Suprapubic skin (tissue), 4 donors: ENCODE data around the gene HMG20A.

Experiments used
- POLR2A ChIP-seq, 2 donors: fragments of 450-650 bp; IDR thresholded peaks; one replicate each; pipeline ENCODE4 v1.6.1; 2017; ENCODE audit warnings: antibody characterized with exemption in 2 of 2, mild to moderate bottlenecking in 2 of 2, moderate library complexity in 2 of 2
- POLR2AphosphoS5 ChIP-seq, 3 donors: sonication (generic); formaldehyde crosslinking; IDR thresholded peaks; one replicate each; pipeline ENCODE4 v1.6.1; 2017; ENCODE audit warnings: antibody characterized with exemption in 3 of 3
- TF ChIP-seq, protein P1 (sequence below), 2 donors: fragments of 200-600 bp in 1 of 2; fragments of 450-650 bp in 1 of 2; sonication (generic) in 1 of 2; IDR thresholded peaks; one replicate each; pipeline ENCODE4 v1.5.1; 2016 to 2019; ENCODE audit warnings: antibody characterized with exemption in 2 of 2, mild to moderate bottlenecking in 1 of 2, moderate library complexity in 1 of 2

GRCh38 chr15:77464129-77464865 lies 43.6 kb downstream of the HMG20A start:
- TF ChIP-seq POLR2A (IDR thresholded peaks at IDR 0.05), result no peak
- no peak for TF ChIP-seq POLR2AphosphoS5 (IDR thresholded peaks at IDR 0.05)
- TF ChIP-seq, protein P1, sequence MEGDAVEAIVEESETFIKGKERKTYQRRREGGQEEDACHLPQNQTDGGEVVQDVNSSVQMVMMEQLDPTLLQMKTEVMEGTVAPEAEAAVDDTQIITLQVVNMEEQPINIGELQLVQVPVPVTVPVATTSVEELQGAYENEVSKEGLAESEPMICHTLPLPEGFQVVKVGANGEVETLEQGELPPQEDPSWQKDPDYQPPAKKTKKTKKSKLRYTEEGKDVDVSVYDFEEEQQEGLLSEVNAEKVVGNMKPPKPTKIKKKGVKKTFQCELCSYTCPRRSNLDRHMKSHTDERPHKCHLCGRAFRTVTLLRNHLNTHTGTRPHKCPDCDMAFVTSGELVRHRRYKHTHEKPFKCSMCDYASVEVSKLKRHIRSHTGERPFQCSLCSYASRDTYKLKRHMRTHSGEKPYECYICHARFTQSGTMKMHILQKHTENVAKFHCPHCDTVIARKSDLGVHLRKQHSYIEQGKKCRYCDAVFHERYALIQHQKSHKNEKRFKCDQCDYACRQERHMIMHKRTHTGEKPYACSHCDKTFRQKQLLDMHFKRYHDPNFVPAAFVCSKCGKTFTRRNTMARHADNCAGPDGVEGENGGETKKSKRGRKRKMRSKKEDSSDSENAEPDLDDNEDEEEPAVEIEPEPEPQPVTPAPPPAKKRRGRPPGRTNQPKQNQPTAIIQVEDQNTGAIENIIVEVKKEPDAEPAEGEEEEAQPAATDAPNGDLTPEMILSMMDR (IDR thresholded peaks at IDR 0.05), result no peak
